Mesothelial cell of epicardium (in vitro differentiated cells): Measurements from ENCODE around the gene EVL. TPM values are rescaled to one million over a fixed set of nuclear protein-coding genes. Genes with fewer than 3 reads are reported as not detected.

ENCODE experiments used
- DNase-seq, 2 experiments: peaks; one replicate each; pipeline ENCODE4 v3.0.0; 2021; ENCODE audit warnings: low spot score in 2 of 2; ENCODE audit not compliant: unreplicated experiment in 2 of 2
- H3K27ac Mint-ChIP-seq: 2 replicates; pipeline ENCODE4 v1.8.0; 2021; ENCODE audit warnings: mixed read lengths
- H3K27me3 Mint-ChIP-seq: 2 replicates; pipeline ENCODE4 v1.8.0; 2021; ENCODE audit warnings: low read depth, mixed read lengths
- H3K36me3 Mint-ChIP-seq: 2 replicates; pipeline ENCODE4 v1.8.0; 2021; ENCODE audit warnings: mixed read lengths
- H3K4me1 Mint-ChIP-seq: 2 replicates; pipeline ENCODE4 v1.8.0; 2021; ENCODE audit warnings: mixed read lengths
- H3K4me3 Mint-ChIP-seq: 2 replicates; pipeline ENCODE4 v1.8.0; 2021; ENCODE audit warnings: mild to moderate bottlenecking, moderate library complexity, mixed read lengths
- H3K9me3 Mint-ChIP-seq: 2 replicates; pipeline ENCODE4 v1.8.0; 2021; ENCODE audit warnings: mixed read lengths
- total RNA-seq: library from RNA; stranded (reverse); gene quantifications from 3 replicates; pipeline ENCODE4 v1.2.1, GENCODE V29; 2021
- TF ChIP-seq, protein P1 (sequence below): fragments of 200-600 bp; sonication (generic); IDR thresholded peaks from one replicate; pipeline ENCODE4 v1.5.0; 2021; ENCODE audit warnings: antibody characterized with exemption; ENCODE audit not compliant: unreplicated experiment

EVL gene
- total RNA-seq, 1 donor from 2014 or later = 250 TPM

DNA sequence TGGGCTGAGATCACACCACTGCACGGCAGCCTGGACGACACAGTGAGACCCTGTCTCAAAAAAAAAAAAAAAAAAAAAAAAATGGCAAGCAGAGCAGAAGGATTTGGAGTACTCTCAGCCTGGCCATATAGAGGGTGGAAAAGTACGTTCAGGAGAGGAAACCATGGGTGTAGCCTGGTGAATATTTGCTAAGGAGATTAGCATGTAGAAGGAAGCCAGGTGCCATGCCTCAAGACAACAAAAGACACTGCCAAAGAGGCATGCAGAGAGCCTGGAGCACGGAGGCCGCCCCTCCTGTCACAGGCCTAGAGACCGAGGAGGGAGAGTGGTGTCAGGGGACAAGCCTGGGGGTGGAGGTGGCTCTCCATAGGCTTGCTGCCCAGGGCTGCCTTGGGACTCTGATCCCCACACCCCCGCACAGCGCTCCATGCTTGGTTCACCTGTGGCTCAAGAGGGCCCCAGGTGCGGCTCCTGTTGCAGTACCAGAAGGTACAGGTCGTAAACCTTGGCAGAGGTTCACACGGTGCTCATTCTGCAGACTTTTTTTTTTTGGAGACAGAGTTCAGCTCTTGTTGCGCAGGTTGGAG is 122.1 kb downstream of the EVL start:
- Mint-ChIP-seq H3K9me3 (no peaks in the 10 kb centered on the region), H3K4me1 (peaks cover 3% of the 10 kb centered on the region), H3K36me3 (peaks cover 2% of the 10 kb centered on the region), H3K4me3 (no peak overlapping the region), H3K27ac (no peak overlapping the region), H3K27me3 (no peaks in the 10 kb centered on the region)
- DNase-seq = no peak
- TF ChIP-seq, protein P1, sequence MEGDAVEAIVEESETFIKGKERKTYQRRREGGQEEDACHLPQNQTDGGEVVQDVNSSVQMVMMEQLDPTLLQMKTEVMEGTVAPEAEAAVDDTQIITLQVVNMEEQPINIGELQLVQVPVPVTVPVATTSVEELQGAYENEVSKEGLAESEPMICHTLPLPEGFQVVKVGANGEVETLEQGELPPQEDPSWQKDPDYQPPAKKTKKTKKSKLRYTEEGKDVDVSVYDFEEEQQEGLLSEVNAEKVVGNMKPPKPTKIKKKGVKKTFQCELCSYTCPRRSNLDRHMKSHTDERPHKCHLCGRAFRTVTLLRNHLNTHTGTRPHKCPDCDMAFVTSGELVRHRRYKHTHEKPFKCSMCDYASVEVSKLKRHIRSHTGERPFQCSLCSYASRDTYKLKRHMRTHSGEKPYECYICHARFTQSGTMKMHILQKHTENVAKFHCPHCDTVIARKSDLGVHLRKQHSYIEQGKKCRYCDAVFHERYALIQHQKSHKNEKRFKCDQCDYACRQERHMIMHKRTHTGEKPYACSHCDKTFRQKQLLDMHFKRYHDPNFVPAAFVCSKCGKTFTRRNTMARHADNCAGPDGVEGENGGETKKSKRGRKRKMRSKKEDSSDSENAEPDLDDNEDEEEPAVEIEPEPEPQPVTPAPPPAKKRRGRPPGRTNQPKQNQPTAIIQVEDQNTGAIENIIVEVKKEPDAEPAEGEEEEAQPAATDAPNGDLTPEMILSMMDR = no peak

DNA sequence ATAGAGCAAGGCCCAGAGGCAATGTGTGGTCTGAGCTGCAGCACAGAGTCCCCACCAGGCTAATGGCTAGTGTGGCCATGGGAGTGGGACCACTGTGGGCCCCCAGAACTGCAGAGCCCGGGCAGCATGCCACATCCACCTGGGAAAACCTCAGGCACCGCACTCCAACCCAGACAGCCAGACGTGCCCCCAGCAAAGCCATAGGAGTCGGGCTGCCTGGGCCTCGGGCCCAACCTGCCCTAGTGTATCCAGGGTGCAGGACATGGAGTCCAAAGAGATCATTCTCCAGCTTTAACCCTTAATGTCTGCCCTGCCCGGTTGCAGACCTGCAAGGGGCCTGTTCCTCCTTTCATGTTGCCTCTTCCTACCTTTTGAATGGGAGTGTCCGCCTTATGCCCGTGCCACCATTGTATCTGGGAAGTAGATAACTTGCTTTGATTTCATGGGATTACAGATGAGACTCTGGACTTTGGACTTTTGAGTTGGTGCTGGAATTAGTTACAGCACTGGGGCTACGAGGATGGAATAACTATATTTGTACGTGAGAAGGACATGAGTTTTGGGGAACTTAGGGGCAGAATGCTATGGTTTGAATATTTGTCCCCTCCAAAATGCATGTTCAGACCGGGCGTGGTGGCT is 123.3 kb downstream of the EVL start:
- Mint-ChIP-seq H3K27ac (no peak overlapping the region), H3K4me3 (no peak overlapping the region), H3K4me1 (peaks cover 12% of the 10 kb centered on the region), H3K9me3 (no peaks in the 10 kb centered on the region), H3K36me3 (peaks cover 2% of the 10 kb centered on the region), H3K27me3 (no peaks in the 10 kb centered on the region)
- DNase-seq = no peak
- TF ChIP-seq, protein P1 = no peak

DNA sequence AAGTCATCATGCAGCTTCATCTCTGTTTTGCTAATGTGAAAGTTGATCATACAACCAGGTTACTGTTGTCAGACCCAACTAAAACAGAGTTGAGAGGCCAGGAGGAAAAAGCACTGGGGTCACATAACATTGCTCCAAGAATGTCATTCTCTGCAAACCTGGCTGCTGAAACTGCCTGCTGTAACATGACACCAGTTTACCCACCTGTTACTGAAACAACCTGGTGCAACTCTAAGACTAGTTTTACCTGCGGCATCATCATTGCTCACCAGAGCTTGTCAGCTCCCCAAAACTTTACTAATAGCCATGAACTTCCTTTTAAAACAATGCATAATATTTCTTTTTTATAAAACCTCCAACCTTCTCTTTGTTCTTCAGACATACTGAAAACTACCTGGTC is 124.9 kb downstream of the EVL start:
- no peaks in the 10 kb centered on the region for H3K9me3 Mint-ChIP-seq
- no peaks in the 10 kb centered on the region for H3K27me3 Mint-ChIP-seq
- H3K36me3 Mint-ChIP-seq = peaks cover 2% of the 10 kb centered on the region
- H3K4me3 Mint-ChIP-seq = no peak overlapping the region
- no peak for DNase-seq
- H3K4me1 Mint-ChIP-seq = peaks cover 12% of the 10 kb centered on the region
- TF ChIP-seq, protein P1 = no peak
- no peak overlapping the region for H3K27ac Mint-ChIP-seq

DNA sequence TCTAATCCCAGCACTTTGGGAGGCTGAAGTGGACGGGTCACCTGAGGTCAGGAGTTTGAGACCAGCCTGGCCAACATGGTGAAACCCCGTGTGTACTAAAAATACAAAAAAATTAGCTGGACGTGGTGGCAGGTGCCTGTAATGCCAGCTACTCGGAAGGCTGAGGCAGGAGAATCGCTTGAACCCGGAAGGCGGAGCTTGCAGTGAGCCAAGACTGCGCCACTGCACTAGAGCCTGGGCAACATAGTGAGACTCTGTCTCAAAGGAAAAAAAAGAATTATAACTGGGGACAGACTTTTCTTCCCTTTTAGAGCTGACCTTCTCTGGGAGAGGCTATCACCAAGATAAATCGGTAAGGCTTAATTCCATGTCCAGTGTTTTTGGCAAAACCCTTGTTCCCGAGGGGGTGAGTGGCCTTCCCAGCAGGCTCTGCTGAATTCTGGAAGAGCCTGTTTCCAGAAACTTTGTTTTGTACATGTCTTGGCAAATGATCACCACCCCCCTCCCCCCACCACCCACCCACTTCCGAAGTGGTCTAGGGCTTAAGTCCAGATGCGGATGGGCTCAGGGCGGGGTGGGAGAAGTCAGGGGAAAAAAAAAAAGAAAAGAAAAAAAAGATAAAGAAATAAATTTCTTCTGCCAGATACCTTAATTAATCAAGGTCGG is 126.5 kb downstream of the EVL start:
- Mint-ChIP-seq H3K4me1 (peaks cover 12% of the 10 kb centered on the region), H3K9me3 (no peaks in the 10 kb centered on the region), H3K4me3 (peak overlapping the region; percentile 65), H3K27ac (no peak overlapping the region), H3K27me3 (no peaks in the 10 kb centered on the region), H3K36me3 (peaks cover 2% of the 10 kb centered on the region)
- no peak for DNase-seq
- TF ChIP-seq, protein P1 = no peak

DNA sequence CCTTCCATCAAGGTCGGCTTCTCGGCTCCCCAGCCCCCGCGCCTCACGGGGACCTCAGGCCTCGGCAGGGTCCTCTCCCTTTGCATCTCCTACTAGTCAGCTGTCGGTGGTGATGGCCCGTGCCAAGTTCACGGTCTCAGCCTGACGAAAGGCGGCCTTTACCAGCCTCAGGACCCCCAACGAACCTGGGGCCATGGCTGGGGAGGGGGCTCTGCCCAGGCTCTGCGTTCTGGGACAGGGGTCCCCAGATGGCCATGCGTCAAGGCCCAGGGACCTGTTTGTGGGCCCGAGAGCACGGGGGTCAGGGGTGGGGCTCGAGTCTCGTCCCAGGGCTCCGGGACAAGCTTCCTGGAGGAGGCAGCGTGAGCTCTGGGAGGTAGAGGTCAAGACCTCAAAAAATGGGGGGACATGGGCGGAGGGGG is 127.0 kb downstream of the EVL start:
- H3K4me1 Mint-ChIP-seq = peaks cover 12% of the 10 kb centered on the region
- peaks cover 2% of the 10 kb centered on the region for H3K36me3 Mint-ChIP-seq
- TF ChIP-seq, protein P1 = no peak
- peak overlapping the region; percentile 50 for H3K27ac Mint-ChIP-seq
- H3K4me3 Mint-ChIP-seq = peak overlapping the region; percentile 65
- no peaks in the 10 kb centered on the region for H3K9me3 Mint-ChIP-seq
- DNase-seq = no peak
- H3K27me3 Mint-ChIP-seq = no peaks in the 10 kb centered on the region
